Measurements from ENCODE around the gene SLC25A45.

Gene SLC25A45

GRCh38 chr11:65424205-65425104 lies 42.0 kb upstream of the SLC25A45 start:
- Mint-ChIP-seq H3K4me3 (peak overlapping the region; percentile 99), H3K36me3 (ENCODE audit: low read depth) (peaks cover 64% of the 10 kb centered on the region), H3K27me3 (ENCODE audit: low read depth) (peaks cover 23% of the 10 kb centered on the region), H3K9me3 (no peaks in the 10 kb centered on the region), H3K27ac (peak overlapping the region; percentile 99), H3K4me1 (ENCODE audit: low read depth) (peaks cover 63% of the 10 kb centered on the region)

DNA sequence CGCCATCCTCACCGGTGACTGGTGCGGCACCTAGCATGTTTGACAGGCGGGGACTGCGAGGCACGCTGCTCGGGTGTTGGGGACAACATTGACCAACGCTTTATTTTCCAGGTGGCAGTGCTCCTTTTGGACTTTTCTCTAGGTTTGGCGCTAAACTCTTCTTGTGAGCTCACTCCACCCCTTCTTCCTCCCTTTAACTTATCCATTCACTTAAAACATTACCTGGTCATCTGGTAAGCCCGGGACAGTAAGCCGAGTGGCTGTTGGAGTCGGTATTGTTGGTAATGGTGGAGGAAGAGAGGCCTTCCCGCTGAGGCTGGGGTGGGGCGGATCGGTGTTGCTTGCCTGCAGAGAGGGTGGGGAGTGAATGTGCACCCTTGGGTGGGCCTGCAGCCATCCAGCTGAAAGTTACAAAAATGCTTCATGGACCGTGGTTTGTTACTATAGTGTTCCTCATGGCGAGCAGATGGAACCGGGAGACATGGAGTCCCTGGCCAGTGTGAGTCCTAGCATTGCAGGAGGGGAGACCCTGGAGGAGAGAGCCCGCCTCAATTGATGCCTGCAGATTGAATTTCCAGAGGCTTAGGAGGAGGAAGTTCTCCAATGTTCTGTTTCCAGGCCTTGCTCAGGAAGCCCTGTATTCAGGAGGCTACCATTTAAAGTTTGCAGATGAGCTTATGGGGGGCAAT lies 41.2 kb upstream of the SLC25A45 start:
- H3K9me3 Mint-ChIP-seq: no peaks in the 10 kb centered on the region
- H3K4me1 Mint-ChIP-seq (ENCODE audit: low read depth): peaks cover 65% of the 10 kb centered on the region
- peaks cover 23% of the 10 kb centered on the region for H3K27me3 Mint-ChIP-seq (ENCODE audit: low read depth)
- H3K36me3 Mint-ChIP-seq (ENCODE audit: low read depth): peaks cover 61% of the 10 kb centered on the region
- peak overlapping the region; percentile 99 for H3K27ac Mint-ChIP-seq
- peak overlapping the region; percentile 99 for H3K4me3 Mint-ChIP-seq

- peaks cover 64% of the 10 kb centered on the region for H3K4me1 Mint-ChIP-seq (ENCODE audit: low read depth)
- H3K27ac Mint-ChIP-seq: peak within 1 kb of the TSS; percentile 99
- peaks cover 23% of the 10 kb centered on the region for H3K27me3 Mint-ChIP-seq (ENCODE audit: low read depth)
- H3K36me3 Mint-ChIP-seq (ENCODE audit: low read depth): peaks cover 55% of the 10 kb centered on the region
- peak within 1 kb of the TSS; percentile 99 for H3K4me3 Mint-ChIP-seq
- no peaks in the 10 kb centered on the region for H3K9me3 Mint-ChIP-seq
These were observed 40.4 kb upstream of the SLC25A45 start, which contains the start of gene NEAT1 for GRCh38 chr11:65422633-65423515. TSS of gene NEAT1 (plus strand) at chr11:65422798.

DNA sequence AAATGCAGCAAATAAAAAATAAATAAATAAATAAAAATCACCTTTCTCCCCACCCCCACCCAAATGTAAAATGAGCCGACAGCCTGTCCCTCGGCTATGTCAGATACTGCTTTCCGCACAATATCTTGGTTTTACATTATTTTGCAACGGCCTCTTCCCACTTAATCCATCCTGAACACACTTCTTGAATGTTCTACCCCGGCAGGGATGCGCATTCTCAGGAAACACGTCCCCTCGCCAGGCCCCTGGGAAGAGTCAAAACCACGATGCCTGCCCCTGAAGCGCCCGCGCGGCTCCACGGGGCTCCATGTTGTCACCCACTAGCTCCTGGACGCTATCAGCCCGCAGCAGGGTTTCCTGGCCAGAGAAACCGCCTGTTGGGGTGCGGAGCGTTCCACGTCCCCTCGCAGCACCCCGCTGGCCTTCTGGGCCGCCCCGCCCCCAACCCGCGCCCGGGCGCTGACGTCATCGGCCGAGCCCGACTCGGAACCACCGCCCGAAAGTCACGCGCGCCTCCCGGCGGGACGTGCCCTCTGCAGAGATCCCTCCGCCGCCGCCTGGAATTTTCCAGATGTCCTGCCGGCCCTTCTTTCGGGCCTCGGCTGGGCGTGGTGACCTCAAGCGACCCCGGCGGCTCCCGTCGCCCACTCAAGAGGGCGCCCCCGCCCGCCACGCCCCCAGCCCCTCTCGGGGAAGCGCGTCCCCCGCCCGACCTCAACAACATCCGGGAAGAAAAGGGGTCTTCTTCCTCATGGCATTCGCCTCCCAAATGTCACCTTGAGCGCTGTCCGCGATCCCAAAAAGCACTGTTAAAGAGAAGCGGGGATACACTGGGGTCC lies 39.6 kb upstream of the SLC25A45 start:
- Mint-ChIP-seq H3K27ac (peak overlapping the region; percentile 99), H3K4me1 (ENCODE audit: low read depth) (peaks cover 64% of the 10 kb centered on the region), H3K4me3 (peak overlapping the region; percentile 99), H3K36me3 (ENCODE audit: low read depth) (peaks cover 47% of the 10 kb centered on the region), H3K27me3 (ENCODE audit: low read depth) (peaks cover 23% of the 10 kb centered on the region), H3K9me3 (no peaks in the 10 kb centered on the region)

GRCh38 chr11:65420979-65421793 lies 38.7 kb upstream of the SLC25A45 start:
- peak overlapping the region; percentile 99 for H3K4me3 Mint-ChIP-seq
- H3K27me3 Mint-ChIP-seq (ENCODE audit: low read depth): peaks cover 23% of the 10 kb centered on the region
- no peaks in the 10 kb centered on the region for H3K9me3 Mint-ChIP-seq
- H3K4me1 Mint-ChIP-seq (ENCODE audit: low read depth): peaks cover 62% of the 10 kb centered on the region
- H3K27ac Mint-ChIP-seq: peak overlapping the region; percentile 99
- H3K36me3 Mint-ChIP-seq (ENCODE audit: low read depth): peaks cover 39% of the 10 kb centered on the region

DNA sequence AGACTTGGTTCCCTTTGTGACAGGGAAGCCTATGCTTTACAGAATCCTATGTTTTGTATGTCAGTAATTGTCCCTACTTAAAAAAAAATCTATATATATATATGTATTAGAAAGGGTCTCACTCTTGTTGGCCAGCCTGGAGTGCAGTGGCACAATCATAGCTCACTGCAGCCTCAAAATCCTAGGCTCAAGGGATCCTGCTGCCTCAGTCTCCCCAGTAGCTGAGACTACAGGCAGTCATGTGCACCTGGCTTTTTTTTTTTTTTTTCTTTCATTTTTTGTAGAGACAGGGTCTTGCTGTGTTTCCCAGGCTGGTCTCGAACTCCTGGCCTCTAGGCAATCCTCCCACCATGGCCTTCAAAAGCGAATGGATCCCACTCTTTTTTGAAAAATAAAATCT lies 38.1 kb upstream of the SLC25A45 start:
- no peaks in the 10 kb centered on the region for H3K9me3 Mint-ChIP-seq
- peaks cover 32% of the 10 kb centered on the region for H3K36me3 Mint-ChIP-seq (ENCODE audit: low read depth)

DNA sequence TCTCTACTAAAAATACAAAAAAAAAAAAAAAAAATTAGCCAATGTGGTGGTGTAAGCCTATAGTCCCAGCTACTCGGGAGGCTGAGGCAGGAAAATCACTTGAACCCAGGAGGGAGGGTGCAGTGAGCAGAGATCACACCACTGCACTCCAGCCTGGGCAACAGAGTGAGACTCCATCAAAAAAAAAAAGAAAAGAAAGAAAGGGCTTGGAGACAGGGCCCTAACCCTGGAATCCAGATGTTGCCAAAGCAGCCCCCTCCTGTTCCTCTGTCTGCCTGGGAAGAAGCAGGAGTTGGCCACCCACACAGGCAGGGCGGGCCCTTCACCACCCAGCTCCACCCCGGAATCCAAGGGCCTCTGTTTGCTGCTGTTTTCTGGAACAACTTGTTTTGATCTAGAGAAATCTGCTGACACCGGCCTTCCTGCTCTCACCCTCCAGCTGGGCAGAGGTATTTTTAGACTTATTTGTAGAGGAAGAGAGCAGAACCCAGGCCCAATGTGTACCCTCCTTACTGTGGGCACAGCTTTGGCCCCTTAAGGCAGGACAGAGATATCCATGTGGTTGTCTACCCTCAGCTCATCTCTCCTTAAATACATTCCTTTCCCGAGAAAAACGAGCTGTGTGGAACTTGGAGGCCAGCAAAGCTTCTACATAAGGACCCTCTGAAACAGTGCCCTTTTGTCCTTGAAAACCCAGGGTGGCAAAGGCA lies 37.5 kb upstream of the SLC25A45 start:
- no peaks in the 10 kb centered on the region for H3K9me3 Mint-ChIP-seq
- H3K27me3 Mint-ChIP-seq (ENCODE audit: low read depth): peaks cover 19% of the 10 kb centered on the region
- peak overlapping the region; percentile 99 for H3K4me3 Mint-ChIP-seq
- peaks cover 60% of the 10 kb centered on the region for H3K4me1 Mint-ChIP-seq (ENCODE audit: low read depth)
- H3K36me3 Mint-ChIP-seq (ENCODE audit: low read depth): peaks cover 26% of the 10 kb centered on the region
- peak overlapping the region; percentile 99 for H3K27ac Mint-ChIP-seq

More for the DNA sequence above, 38.1 kb upstream of the SLC25A45 start:
- H3K4me1 Mint-ChIP-seq (ENCODE audit: low read depth): peaks cover 64% of the 10 kb centered on the region
- H3K27ac Mint-ChIP-seq: peak overlapping the region; percentile 99
- H3K4me3 Mint-ChIP-seq: peak overlapping the region; percentile 99
- peaks cover 23% of the 10 kb centered on the region for H3K27me3 Mint-ChIP-seq (ENCODE audit: low read depth)

DNA sequence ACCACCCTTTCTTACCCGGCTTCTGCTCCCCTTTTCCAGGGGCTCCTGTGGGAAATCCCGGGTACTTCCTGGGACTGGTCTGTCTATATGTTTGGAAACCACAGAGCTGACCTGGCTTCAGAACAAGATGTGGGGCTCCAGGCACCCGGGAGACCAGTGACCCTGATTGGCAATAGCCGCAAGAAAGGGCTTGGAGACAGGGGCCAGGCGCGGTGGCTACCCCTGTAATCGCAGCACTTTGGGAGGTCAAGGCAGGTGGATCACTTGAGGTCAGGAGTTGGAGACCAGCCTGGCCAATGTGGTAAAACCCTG lies 37.0 kb upstream of the SLC25A45 start:
- peak overlapping the region; percentile 99 for H3K27ac Mint-ChIP-seq
- peaks cover 56% of the 10 kb centered on the region for H3K4me1 Mint-ChIP-seq (ENCODE audit: low read depth)

DNA sequence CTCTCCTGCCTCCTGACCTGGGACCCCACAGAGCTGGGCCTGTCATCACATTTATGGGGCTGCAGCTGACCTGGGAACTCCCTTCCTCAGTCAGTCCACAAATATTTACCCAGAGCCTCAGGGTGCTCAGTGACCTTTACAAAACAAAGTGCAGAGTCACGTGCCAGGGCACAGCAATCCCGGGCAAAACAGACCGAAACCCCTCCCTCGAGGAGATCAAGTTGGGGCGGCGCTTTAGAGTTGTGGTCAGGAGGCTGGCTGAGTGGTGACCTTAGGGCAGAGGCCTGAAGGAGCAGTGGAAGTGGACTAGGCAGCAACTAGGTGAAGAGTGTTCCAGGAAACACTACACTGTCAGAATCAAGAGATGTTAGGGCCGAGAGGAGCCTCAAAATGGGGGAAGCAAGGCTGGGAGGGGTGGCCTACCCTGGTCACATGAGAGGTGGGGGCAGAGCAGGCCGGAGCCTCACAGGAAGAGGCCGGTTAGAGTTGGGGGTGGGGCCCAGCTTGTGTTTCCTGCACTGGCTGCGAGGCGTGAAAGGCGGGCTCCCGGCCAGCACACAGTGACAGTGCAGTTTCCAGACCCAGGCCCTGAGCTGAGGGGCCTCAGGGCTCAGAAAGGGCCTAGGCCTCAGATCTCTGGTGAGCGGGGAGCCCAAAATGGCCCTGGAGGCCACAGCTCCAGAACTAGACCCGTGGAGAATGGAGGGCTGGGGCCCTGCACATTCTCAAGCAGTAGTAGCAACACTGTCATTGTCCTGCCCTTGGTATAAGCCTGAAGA lies 36.4 kb upstream of the SLC25A45 start:
- H3K4me3 Mint-ChIP-seq: peak overlapping the region; percentile 99
- peak overlapping the region; percentile 99 for H3K27ac Mint-ChIP-seq
- peaks cover 19% of the 10 kb centered on the region for H3K36me3 Mint-ChIP-seq (ENCODE audit: low read depth)
- no peaks in the 10 kb centered on the region for H3K9me3 Mint-ChIP-seq
- H3K4me1 Mint-ChIP-seq (ENCODE audit: low read depth): peaks cover 54% of the 10 kb centered on the region
- H3K27me3 Mint-ChIP-seq (ENCODE audit: low read depth): peaks cover 11% of the 10 kb centered on the region

More for the DNA sequence above, 37.0 kb upstream of the SLC25A45 start:
- Mint-ChIP-seq H3K27me3 (ENCODE audit: low read depth) (peaks cover 14% of the 10 kb centered on the region), H3K4me3 (peak overlapping the region; percentile 99), H3K9me3 (no peaks in the 10 kb centered on the region), H3K36me3 (ENCODE audit: low read depth) (peaks cover 25% of the 10 kb centered on the region)

GRCh38 chr11:65418431-65418680 lies 35.9 kb upstream of the SLC25A45 start:
- Mint-ChIP-seq H3K27me3 (ENCODE audit: low read depth) (peaks cover 7% of the 10 kb centered on the region), H3K27ac (peak overlapping the region; percentile 99), H3K4me1 (ENCODE audit: low read depth) (peaks cover 52% of the 10 kb centered on the region), H3K4me3 (peak overlapping the region; percentile 99), H3K9me3 (no peaks in the 10 kb centered on the region), H3K36me3 (ENCODE audit: low read depth) (peaks cover 14% of the 10 kb centered on the region)

DNA sequence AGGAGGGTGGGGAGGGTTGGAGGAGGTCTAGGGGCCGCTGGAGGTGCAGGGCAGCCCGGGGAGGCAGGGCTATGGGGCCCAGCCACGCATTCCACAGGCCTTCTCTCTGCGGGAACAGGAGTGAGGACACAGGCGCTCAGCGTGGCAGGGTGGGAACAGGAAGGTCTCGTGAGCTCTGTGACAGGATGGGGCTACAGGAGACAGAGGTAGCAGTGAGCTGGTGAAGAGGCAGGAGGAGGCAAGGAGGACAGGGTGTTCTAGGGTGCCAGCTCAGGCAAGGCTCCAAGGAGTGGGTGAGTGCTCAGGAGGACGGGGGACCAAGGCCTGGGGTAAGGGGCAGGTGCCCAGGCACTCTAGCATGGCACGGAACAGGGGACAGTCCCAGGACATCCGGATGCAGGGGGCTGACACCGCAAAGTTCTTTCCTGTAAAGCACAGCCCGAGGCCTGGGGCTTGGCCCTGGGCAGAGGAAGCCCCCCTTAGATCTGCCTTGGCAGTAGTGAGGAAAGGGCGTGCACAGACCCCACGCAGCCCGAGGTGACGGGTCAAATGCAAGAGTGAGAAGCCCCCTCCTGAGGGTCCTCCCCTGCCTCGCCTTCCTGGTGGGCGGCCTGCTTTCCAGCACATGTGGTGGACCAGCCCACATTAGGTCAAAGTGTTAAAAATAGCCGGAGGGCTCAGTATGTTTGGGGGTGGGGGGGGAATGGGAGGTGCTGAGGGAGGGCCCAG lies 35.4 kb upstream of the SLC25A45 start:
- peaks cover 50% of the 10 kb centered on the region for H3K4me1 Mint-ChIP-seq (ENCODE audit: low read depth)

More for the DNA sequence above, 35.4 kb upstream of the SLC25A45 start:
- Mint-ChIP-seq H3K9me3 (no peaks in the 10 kb centered on the region), H3K27me3 (ENCODE audit: low read depth) (peaks cover 5% of the 10 kb centered on the region), H3K4me3 (peak overlapping the region; percentile 99), H3K27ac (peak overlapping the region; percentile 99), H3K36me3 (ENCODE audit: low read depth) (peaks cover 9% of the 10 kb centered on the region)

Data from T-helper 1 cell treated with Interleukin-12 subunit alpha and Interleukin-12 subunit beta and Interleukin-4 antibody, amounts not matched to agents 30 μg/mL and 1 μg/mL, for 36 hours (primary cell).